Fibroblast of lung (primary cell): Measurements from ENCODE around the gene TBC1D5. TPM values are rescaled to one million over a fixed set of nuclear protein-coding genes. Genes with fewer than 3 reads are reported as not detected.
"Not testable (repeated sequence)": the region's sequence is repeated elsewhere in the genome, so short reads cannot be mapped to it uniquely, and the experiment has no call there.

Source experiments
- DNase-seq, 2 donors: peaks; one replicate each; pipeline versions ENCODE4 v3.0.0 to v3.0.0-alpha.2; 2010; ENCODE audit warnings: low read depth in 2 of 2
- H2AFZ ChIP-seq: 2 replicates; pipeline ENCODE4 v1.5.1; 2012; ENCODE audit warnings: low read length, control low read depth, inconsistent platforms
- H3K27ac ChIP-seq: 2 replicates; pipeline ENCODE4 v1.5.1; 2011; ENCODE audit warnings: low read length, control low read depth; ENCODE audit not compliant: insufficient read depth
- H3K27me3 ChIP-seq: 2 replicates; pipeline ENCODE4 v1.5.1; 2011; ENCODE audit warnings: mild to moderate bottlenecking, low read length; ENCODE audit not compliant: control insufficient read depth, insufficient read depth
- H3K36me3 ChIP-seq: 2 replicates; pipeline ENCODE4 v1.5.1; 2011; ENCODE audit warnings: low read length; ENCODE audit not compliant: control insufficient read depth, insufficient read depth
- H3K4me1 ChIP-seq: 2 replicates; pipeline ENCODE4 v1.5.1; 2011; ENCODE audit warnings: low read length; ENCODE audit not compliant: control insufficient read depth, insufficient read depth; ENCODE audit errors: extremely low read depth
- H3K4me2 ChIP-seq: 2 replicates; pipeline ENCODE4 v1.5.1; 2011; ENCODE audit warnings: low read length, control low read depth; ENCODE audit not compliant: insufficient read depth; ENCODE audit errors: extremely low read depth
- H3K4me3 ChIP-seq, 4 experiments: fragments of 200-600 bp in 1 of 4; sonication (generic) in 1 of 4; replicated peaks in 1 of 4; 2 replicates each; pipeline ENCODE4 v1.5.1; 2011 to 2016; ENCODE audit warnings: low read length in 4 of 4, low read depth in 3 of 4, mild to moderate bottlenecking in 3 of 4, control low read depth in 2 of 4, inconsistent platforms in 1 of 4, mixed read lengths in 1 of 4; ENCODE audit not compliant: insufficient read depth in 1 of 4; ENCODE audit errors: control extremely low read depth in 1 of 4
- H3K79me2 ChIP-seq: 2 replicates; pipeline ENCODE4 v1.5.1; 2012; ENCODE audit warnings: mild to moderate bottlenecking, low read length, inconsistent platforms; ENCODE audit not compliant: control insufficient read depth, insufficient read depth
- H3K9ac ChIP-seq: 2 replicates; pipeline ENCODE4 v1.5.1; 2011; ENCODE audit warnings: mild to moderate bottlenecking, low read length, control low read depth; ENCODE audit not compliant: insufficient read depth
- H3K9me3 ChIP-seq: 2 replicates; pipeline ENCODE4 v1.5.1; 2012; ENCODE audit warnings: low read depth, low read length; ENCODE audit not compliant: control insufficient read depth, insufficient read depth
- H4K20me1 ChIP-seq: 2 replicates; pipeline ENCODE4 v1.5.1; 2011; ENCODE audit warnings: low read length; ENCODE audit not compliant: control insufficient read depth, insufficient read depth; ENCODE audit errors: extremely low read depth
- EZH2 ChIP-seq: IDR thresholded peaks from 2 replicates; pipeline ENCODE4 v1.5.1; 2012; ENCODE audit warnings: low read length, control low read depth, mild to moderate bottlenecking; ENCODE audit errors: missing control alignments
- polyA plus RNA-seq, 2 donors: library from polyadenylated mRNA; depleted of rRNA in 1 of 2; stranded (reverse) in 1 of 2; unstranded in 1 of 2; fragments of >200 nt; gene quantifications; 2 replicates each; pipeline ENCODE4 v1.2.1, GENCODE V29; 2011 to 2012; ENCODE audit warnings: missing spikeins in 1 of 2
- total RNA-seq: library from RNA; depleted of rRNA; stranded (reverse); fragments of >200 nt; gene quantifications from 2 replicates; pipeline ENCODE4 v1.2.1, GENCODE V29; 2014
- TF ChIP-seq, protein P1 (sequence below), 2 donors: IDR thresholded peaks in 1 of 2; conservative IDR thresholded peaks in 1 of 2; 1 replicate in 1 of 2; 2 replicates in 1 of 2; pipeline ENCODE4 v1.5.1; 2011 to 2012; ENCODE audit warnings: low read length in 2 of 2, control low read depth in 1 of 2, inconsistent platforms in 1 of 2, low read depth in 1 of 2, mild to moderate bottlenecking in 1 of 2

The TBC1D5 gene
- total and polyA plus RNA-seq, 2 donors (not counting 1 experiment from before 2014, with no cell fraction given): 43.6 to 129 TPM

DNA sequence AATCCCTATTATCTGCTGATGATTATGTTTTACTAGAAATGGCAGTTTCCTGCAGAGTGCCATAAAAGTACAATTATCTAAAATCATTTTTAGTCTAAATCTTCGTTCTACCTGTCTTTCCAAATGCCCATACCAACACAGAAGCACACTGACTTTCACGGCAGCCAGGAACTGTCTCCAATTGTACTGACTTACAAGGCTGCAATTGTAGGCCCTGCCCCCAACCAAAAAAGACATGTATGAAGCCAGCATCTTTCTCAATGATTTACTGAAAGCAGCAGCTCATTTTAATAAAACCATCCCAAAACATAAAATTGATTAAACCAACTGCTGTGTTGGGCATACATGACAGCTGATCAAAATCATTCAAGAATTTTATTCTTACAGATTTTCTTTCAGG, 119.0 kb downstream of the TBC1D5 start:
- Histone ChIP-seq H2AFZ (no peak overlapping the region), H3K9me3 (no peaks in the 10 kb centered on the region), H3K36me3 (no peaks in the 10 kb centered on the region), H3K27ac (no peak overlapping the region), H3K79me2 (no peaks in the 10 kb centered on the region), H3K4me3 (no peak overlapping the region), H3K4me1 (no peaks in the 10 kb centered on the region), H4K20me1 (no peaks in the 10 kb centered on the region), H3K27me3 (no peaks in the 10 kb centered on the region), H3K4me2 (no peak overlapping the region), H3K9ac (no peak overlapping the region)
- DNase-seq: no peak
- TF ChIP-seq, protein P1, sequence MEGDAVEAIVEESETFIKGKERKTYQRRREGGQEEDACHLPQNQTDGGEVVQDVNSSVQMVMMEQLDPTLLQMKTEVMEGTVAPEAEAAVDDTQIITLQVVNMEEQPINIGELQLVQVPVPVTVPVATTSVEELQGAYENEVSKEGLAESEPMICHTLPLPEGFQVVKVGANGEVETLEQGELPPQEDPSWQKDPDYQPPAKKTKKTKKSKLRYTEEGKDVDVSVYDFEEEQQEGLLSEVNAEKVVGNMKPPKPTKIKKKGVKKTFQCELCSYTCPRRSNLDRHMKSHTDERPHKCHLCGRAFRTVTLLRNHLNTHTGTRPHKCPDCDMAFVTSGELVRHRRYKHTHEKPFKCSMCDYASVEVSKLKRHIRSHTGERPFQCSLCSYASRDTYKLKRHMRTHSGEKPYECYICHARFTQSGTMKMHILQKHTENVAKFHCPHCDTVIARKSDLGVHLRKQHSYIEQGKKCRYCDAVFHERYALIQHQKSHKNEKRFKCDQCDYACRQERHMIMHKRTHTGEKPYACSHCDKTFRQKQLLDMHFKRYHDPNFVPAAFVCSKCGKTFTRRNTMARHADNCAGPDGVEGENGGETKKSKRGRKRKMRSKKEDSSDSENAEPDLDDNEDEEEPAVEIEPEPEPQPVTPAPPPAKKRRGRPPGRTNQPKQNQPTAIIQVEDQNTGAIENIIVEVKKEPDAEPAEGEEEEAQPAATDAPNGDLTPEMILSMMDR (conservative IDR thresholded peaks at IDR 0.05 in 1 of 2, IDR thresholded peaks at IDR 0.05 in 1 of 2; ENCODE audit: low read depth in 1 of 2, low read length in 2 of 2): no peak
- TF ChIP-seq EZH2: no peak

DNA sequence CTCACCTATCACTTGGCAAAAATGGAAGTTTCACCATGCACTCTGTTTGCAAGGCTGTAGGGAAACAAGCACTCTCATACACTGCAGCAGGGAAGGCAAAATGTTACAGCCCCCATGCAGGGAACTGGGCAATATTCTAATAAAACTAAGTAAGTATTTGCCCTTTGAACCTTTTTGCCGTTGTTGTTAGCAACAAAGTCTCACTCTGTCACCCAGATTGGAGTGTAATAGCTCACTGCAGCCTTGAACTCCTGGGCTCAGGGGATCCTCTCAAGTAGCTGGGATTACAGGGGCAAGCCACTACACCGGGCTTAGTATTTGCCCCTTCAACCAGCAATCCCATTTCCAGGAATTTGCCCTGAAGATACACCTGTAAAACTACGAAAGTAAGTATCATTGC, 122.5 kb downstream of the TBC1D5 start:
- Histone ChIP-seq H3K4me3 (no peak overlapping the region), H3K9ac (no peak overlapping the region), H3K4me1 (no peaks in the 10 kb centered on the region), H3K4me2 (no peak overlapping the region), H4K20me1 (no peaks in the 10 kb centered on the region), H3K36me3 (no peaks in the 10 kb centered on the region), H3K27ac (no peak overlapping the region), H3K27me3 (no peaks in the 10 kb centered on the region), H3K79me2 (no peaks in the 10 kb centered on the region), H2AFZ (no peak overlapping the region), H3K9me3 (no peaks in the 10 kb centered on the region)
- TF ChIP-seq, protein P1 (conservative IDR thresholded peaks at IDR 0.05 in 1 of 2, IDR thresholded peaks at IDR 0.05 in 1 of 2; ENCODE audit: low read depth in 1 of 2, low read length in 2 of 2): no peak
- no peak for TF ChIP-seq EZH2
- no peak for DNase-seq

DNA sequence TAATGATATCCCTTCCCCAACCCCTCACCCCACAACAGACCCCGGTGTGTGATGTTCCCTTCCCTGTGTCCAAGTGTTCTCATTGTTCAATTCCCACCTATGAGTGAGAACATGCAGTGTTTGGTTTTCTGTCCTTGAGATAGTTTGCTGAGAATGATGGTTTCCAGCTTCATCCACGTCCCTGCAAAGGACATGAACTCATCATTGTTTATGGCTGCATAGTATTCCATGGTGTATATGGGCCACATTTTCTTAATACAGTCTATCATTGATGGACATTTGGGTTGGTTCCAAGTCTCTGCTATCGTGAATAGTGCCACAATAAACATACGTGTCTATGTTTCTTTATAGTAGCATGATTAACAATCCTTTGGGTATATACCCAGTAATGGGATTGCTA, 129.4 kb downstream of the TBC1D5 start:
- not testable (repeated sequence) for H3K4me3 ChIP-seq, H3K27me3 ChIP-seq, H3K79me2 ChIP-seq, H3K36me3 ChIP-seq, H3K9me3 ChIP-seq, H3K4me1 ChIP-seq, H4K20me1 ChIP-seq, H2AFZ ChIP-seq, H3K9ac ChIP-seq, H3K27ac ChIP-seq, H3K4me2 ChIP-seq, DNase-seq
